ENCODE results near the gene GFRA1.

DNA sequence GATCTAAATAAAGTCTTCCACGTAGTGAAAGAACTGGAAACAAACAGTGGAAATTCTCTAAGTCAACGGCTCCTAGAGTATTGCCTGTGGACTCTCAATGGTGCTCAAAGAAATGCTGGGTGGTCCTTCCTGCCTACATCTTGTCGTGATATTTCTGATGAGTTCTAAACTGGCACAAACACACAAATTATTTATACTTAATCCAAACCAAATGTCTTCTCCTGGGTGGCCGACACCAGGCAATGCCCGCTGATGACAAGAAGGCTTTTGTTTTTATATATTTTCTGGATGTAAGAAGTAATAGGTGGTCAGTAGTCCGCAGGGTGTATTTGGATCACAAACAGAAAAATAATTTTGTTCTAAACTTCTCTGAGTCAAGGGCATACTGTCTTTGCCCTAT lies 178.7 kb downstream of the GFRA1 start:
- TF ChIP-seq EZH2phosphoT487 (IDR thresholded peaks at IDR 0.05), result no peak
- TF ChIP-seq, protein P1, sequence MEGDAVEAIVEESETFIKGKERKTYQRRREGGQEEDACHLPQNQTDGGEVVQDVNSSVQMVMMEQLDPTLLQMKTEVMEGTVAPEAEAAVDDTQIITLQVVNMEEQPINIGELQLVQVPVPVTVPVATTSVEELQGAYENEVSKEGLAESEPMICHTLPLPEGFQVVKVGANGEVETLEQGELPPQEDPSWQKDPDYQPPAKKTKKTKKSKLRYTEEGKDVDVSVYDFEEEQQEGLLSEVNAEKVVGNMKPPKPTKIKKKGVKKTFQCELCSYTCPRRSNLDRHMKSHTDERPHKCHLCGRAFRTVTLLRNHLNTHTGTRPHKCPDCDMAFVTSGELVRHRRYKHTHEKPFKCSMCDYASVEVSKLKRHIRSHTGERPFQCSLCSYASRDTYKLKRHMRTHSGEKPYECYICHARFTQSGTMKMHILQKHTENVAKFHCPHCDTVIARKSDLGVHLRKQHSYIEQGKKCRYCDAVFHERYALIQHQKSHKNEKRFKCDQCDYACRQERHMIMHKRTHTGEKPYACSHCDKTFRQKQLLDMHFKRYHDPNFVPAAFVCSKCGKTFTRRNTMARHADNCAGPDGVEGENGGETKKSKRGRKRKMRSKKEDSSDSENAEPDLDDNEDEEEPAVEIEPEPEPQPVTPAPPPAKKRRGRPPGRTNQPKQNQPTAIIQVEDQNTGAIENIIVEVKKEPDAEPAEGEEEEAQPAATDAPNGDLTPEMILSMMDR (IDR thresholded peaks at IDR 0.05), result no peak
